CD4-positive, alpha-beta T cell (primary cell): ENCODE measurements around the gene GABPB2. TPM values are rescaled to one million over a fixed set of nuclear protein-coding genes. Genes with fewer than 3 reads are reported as not detected.

ENCODE experiments used
- ATAC-seq: fragments of 200-7000 bp; cut with Tn5 transposase; one replicate; pipeline ENCODE4 v1.10.0; 2022; ENCODE audit warnings: mild to moderate bottlenecking; ENCODE audit not compliant: poor library complexity
- CTCF ChIA-PET: fragments of 350-600 bp; sonication (Branson Sonifier 250); formaldehyde crosslinking; loops from one replicate; lab custom pipeline; 2021; ENCODE audit warnings: antibody characterized with exemption, inconsistent platforms; lab: Charles Lee
- POLR2A ChIA-PET: fragments of 350-600 bp; sonication (Branson Sonifier 250); formaldehyde crosslinking; loops from one replicate; lab custom pipeline; 2021; ENCODE audit warnings: antibody characterized with exemption, inconsistent platforms; lab: Charles Lee
- DNase-seq, 14 experiments: peaks; one replicate each; pipeline ENCODE4 v3.0.0-alpha.2; 2013 to 2020; ENCODE audit warnings: mixed read lengths in 2 of 14
- H3K27ac ChIP-seq, 2 donors: one replicate each; pipeline versions ENCODE4 v1.5.1 to v1.7.0; 2013; ENCODE audit warnings: low read length in 2 of 2, low read depth in 1 of 2, mild to moderate bottlenecking in 1 of 2
- H3K27me3 ChIP-seq, 2 experiments: 1 replicate in 1 of 2; 2 replicates in 1 of 2; pipeline versions ENCODE4 v1.6.1 to v1.7.0; 2013; ENCODE audit warnings: low read length in 2 of 2, control low read depth in 1 of 2, mild to moderate bottlenecking in 1 of 2, moderate library complexity in 1 of 2; ENCODE audit not compliant: insufficient read depth in 2 of 2, control insufficient read depth in 1 of 2
- H3K36me3 ChIP-seq: one replicate; pipeline ENCODE4 v1.6.1; 2013; ENCODE audit warnings: low read length, control low read depth; ENCODE audit not compliant: insufficient read depth
- H3K4me1 ChIP-seq: one replicate; pipeline ENCODE4 v1.6.1; 2013; ENCODE audit warnings: low read length, control low read depth; ENCODE audit not compliant: insufficient read depth
- H3K4me3 ChIP-seq: one replicate; pipeline ENCODE4 v1.5.1; 2013; ENCODE audit warnings: mild to moderate bottlenecking, low read length, moderate library complexity
- H3K9me3 ChIP-seq, 2 experiments: 1 replicate in 1 of 2; 2 replicates in 1 of 2; pipeline versions ENCODE4 v1.6.1 to v1.7.0; 2013; ENCODE audit warnings: low read length in 2 of 2, mild to moderate bottlenecking in 2 of 2, control low read depth in 1 of 2, moderate library complexity in 1 of 2; ENCODE audit not compliant: control insufficient read depth in 1 of 2, insufficient read depth in 1 of 2
- H3K27ac Mint-ChIP-seq: one replicate; pipeline ENCODE4 v1.8.0; 2020; ENCODE audit warnings: mixed read lengths
- H3K27me3 Mint-ChIP-seq: one replicate; pipeline ENCODE4 v1.8.0; 2021; ENCODE audit warnings: mixed read lengths
- H3K36me3 Mint-ChIP-seq: one replicate; pipeline ENCODE4 v1.8.0; 2021; ENCODE audit warnings: low read depth, mixed read lengths
- H3K4me1 Mint-ChIP-seq: one replicate; pipeline ENCODE4 v1.8.0; 2021; ENCODE audit warnings: low read depth, mixed read lengths
- H3K4me3 Mint-ChIP-seq: one replicate; pipeline ENCODE4 v1.8.0; 2020; ENCODE audit warnings: mild to moderate bottlenecking, mixed read lengths
- H3K9me3 Mint-ChIP-seq: one replicate; pipeline ENCODE4 v1.8.0; 2020; ENCODE audit warnings: mixed read lengths
- intact Hi-C, 2 experiments: fragments of 100-400 bp; cut with DNase I in 1 of 2; cut with micrococcal nuclease in 1 of 2; formaldehyde crosslinking; loops; one replicate each; pipeline versions ENCODE4 v1.15.1 to v1.9.0; 2023 to 2025; cut with DNase I, micrococcal nuclease
- polyA plus RNA-seq, 2 donors: library from polyadenylated mRNA; unstranded; fragments of 120-200 nt; gene quantifications; one replicate each; pipeline ENCODE4 v1.2.1, GENCODE V29; 2013
- total RNA-seq, 174 experiments: library from RNA in 2 of 174; stranded (reverse) in 2 of 174; gene quantifications; one replicate each; pipeline ENCODE4 v1.2.3 and lab custom pipeline; 2021 to 2026
- TF ChIP-seq, protein P1 (sequence below): fragments of 200-600 bp; IDR thresholded peaks from one replicate; pipeline ENCODE4 v1.8.0; 2022; ENCODE audit warnings: antibody characterized with exemption, mild to moderate bottlenecking

The GABPB2 gene
- total RNA-seq: 10 to 100 TPM; 23.7 to 25.5 TPM
- 14.7 TPM for polyA plus RNA-seq (2013, experiment 1 of 2)
- 17.6 TPM for polyA plus RNA-seq (2013, experiment 2 of 2)
- total RNA-seq (lab: John Stamatoyannopoulos, UW): 23.6 to 139 (median 67.1) reads per million in 172 experiments

DNA sequence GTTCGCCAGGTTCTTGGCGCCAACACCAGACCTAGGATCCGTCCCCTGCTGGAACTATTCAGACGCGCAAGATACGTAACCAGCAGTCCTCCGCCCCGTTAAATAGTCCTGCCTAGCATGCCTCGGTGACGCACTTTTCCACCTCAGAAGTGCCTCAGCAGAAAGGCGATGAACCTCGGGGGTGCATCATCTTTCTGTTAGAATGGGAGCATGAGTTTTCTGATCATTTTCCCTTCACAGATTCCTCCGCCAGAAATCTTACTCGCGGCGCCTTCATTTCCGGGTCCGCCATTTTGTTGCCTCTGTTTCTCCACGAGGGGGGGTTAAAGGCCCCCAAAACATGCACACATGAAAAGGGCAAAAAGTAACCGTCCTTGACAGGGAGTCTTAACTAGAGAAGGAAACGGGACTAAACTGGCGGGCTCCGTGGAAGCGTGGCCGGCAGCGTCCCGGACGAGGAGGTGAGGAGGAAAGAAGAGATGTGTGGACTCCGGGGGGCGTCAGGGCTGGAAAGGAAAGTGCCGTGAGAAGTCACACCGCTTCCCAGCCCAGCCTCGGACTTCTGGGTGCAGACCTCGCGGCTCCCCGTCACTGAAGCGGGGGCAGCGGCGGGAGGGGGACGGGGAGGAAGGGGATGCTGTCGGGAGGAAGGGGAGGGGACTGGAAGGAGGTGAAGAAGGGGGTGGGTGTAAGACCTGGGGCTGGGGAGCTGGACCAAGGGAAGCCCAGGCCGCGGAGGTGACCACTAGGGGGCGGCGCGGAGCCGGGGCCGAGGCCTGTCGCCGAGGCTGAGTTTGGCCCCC, at the start of gene GABPB2:
Gene GABPB2 (plus strand): TSS at position 288 of the 803 bp plus-strand sequence. CDS start 17,429 bp downstream, outside the sequence.
- H3K27me3 Mint-ChIP-seq: no peaks in the 10 kb centered on the region

DNA sequence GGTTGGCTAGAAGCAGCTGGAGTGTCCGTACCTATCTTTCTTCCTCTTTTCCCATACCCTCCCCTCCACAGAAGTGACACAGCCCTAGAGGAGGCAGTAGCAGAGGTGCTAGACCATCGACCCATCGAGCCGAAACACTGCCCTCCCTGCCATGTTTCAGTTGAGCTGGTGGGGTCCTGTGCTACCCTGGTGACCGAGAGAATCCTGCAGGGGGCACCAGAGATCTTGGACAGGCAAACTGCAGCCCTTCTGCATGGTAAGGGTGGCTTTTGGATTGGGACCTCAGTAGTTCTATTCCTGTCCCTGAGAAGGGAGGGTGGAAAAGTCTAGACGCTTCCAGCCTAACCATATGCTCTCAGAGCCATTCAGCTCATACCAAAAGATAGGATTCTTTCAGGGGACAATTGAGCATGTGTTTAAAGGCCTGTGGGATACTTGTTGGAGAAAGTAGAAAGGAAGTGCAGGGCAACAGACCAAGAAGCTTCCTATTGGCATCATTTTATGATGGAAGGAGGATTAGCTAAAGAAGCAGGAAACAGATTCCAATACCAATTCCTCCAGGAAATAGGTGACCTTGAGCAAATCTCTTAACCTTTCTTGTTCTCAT, 45.9 kb upstream of the GABPB2 start:
- H3K4me3 Mint-ChIP-seq: no peak overlapping the region
- Histone ChIP-seq H3K9me3 (no peaks in the 10 kb centered on the region), H3K4me3 (no peak overlapping the region), H3K27ac (no peak overlapping the region), H3K4me1 (peaks cover 7% of the 10 kb centered on the region), H3K36me3 (peaks cover 47% of the 10 kb centered on the region), H3K27me3 (no peaks in the 10 kb centered on the region)
- intact Hi-C loops: loop anchor here (1.0 to 5.0 kb wide), 7 partner anchors 34 to 213 kb away; partner anchors contain the start of genes CDC42SE1 (in 2 of the 2), TNFAIP8L2 (in 2 of the 2) and GABPB2 (in 1 of the 2)
- H3K27ac Mint-ChIP-seq: peak overlapping the region; percentile 52
- TF ChIP-seq, protein P1, sequence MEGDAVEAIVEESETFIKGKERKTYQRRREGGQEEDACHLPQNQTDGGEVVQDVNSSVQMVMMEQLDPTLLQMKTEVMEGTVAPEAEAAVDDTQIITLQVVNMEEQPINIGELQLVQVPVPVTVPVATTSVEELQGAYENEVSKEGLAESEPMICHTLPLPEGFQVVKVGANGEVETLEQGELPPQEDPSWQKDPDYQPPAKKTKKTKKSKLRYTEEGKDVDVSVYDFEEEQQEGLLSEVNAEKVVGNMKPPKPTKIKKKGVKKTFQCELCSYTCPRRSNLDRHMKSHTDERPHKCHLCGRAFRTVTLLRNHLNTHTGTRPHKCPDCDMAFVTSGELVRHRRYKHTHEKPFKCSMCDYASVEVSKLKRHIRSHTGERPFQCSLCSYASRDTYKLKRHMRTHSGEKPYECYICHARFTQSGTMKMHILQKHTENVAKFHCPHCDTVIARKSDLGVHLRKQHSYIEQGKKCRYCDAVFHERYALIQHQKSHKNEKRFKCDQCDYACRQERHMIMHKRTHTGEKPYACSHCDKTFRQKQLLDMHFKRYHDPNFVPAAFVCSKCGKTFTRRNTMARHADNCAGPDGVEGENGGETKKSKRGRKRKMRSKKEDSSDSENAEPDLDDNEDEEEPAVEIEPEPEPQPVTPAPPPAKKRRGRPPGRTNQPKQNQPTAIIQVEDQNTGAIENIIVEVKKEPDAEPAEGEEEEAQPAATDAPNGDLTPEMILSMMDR: peak; percentile 83
- H3K9me3 Mint-ChIP-seq: no peaks in the 10 kb centered on the region
- H3K36me3 Mint-ChIP-seq: peaks cover 49% of the 10 kb centered on the region
- H3K27me3 Mint-ChIP-seq: no peaks in the 10 kb centered on the region
- ChIA-PET POLR2A (interaction anchor here (0.6 to 2.3 kb wide), 14 partner anchors 13 to 484 kb away, joined by 3 to 31 read pairs (median 6); partner anchors contain the start of genes C1orf56, CDC42SE1, MINDY1 and MLLT11), CTCF (interaction anchor here (0.6 to 2.4 kb wide), 38 partner anchors 10 to 226 kb away, joined by 3 to 69 read pairs (median 6); partner anchors contain the start of genes BNIPL, C1orf56, CDC42SE1 and GABPB2)
- ATAC-seq (peak; percentile 100), DNase-seq (peak; percentile 81 to 95 (median 88))
- peaks cover 6% of the 10 kb centered on the region for H3K4me1 Mint-ChIP-seq

More for the DNA sequence above, at the start of gene GABPB2:
- Histone ChIP-seq H3K27me3 (no peaks in the 10 kb centered on the region), H3K27ac (peak within 1 kb of the TSS; percentile 94 to 98), H3K4me1 (peaks cover 31% of the 10 kb centered on the region), H3K9me3 (no peaks in the 10 kb centered on the region), H3K4me3 (peak within 1 kb of the TSS; percentile 87), H3K36me3 (peaks cover 11% of the 10 kb centered on the region)
- peak; percentile 77 to 95 (median 82) for DNase-seq
- intact Hi-C loops: loop anchor here (1.0 to 10.0 kb wide), 5 partner anchors 11 to 387 kb away; partner anchors contain the start of genes CDC42SE1 (in 2 of the 2), POGZ (in 1 of the 2) and RFX5 (in 1 of the 2)
- Mint-ChIP-seq H3K4me1 (peaks cover 27% of the 10 kb centered on the region), H3K27ac (peak within 1 kb of the TSS; percentile 98), H3K4me3 (peak within 1 kb of the TSS; percentile 99), H3K36me3 (peaks cover 26% of the 10 kb centered on the region), H3K9me3 (no peaks in the 10 kb centered on the region)
- ATAC-seq: peak; percentile 80
- TF ChIP-seq, protein P1: peak; percentile 93
- CTCF ChIA-PET: interaction anchor here (0.5 to 4.2 kb wide), 19 partner anchors 8 to 182 kb away, joined by 3 to 60 read pairs (median 4); partner anchors contain the start of genes C1orf56, CDC42SE1, MINDY1 and MLLT11
- POLR2A ChIA-PET: interaction anchor here (0.6 to 3.4 kb wide), 11 partner anchors 12 to 86 kb away, joined by 3 to 78 read pairs (median 6); partner anchors contain the start of genes C1orf56, CDC42SE1, MINDY1 and MLLT11

DNA sequence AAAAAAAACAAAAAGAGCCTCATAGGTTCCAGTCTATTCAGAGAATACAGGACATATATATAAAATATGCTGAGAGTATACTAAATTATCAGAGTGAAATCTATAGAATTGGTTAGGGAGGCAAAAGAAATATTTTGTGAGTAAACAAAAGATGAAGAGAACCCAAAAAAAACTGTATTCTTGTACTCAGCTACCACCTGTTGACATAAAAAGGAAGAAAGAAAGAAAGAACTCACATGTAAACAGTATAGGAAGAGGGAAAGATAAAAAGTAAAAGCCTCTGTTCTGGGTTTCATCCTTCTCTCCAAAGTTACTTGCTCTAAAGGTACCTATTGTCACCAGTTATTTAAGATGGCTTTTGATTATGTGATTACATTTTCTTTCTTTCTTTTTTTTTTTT, 44.1 kb upstream of the GABPB2 start:
- peaks cover 67% of the 10 kb centered on the region for H3K36me3 Mint-ChIP-seq
- Histone ChIP-seq H3K36me3 (peaks cover 57% of the 10 kb centered on the region), H3K4me3 (no peak overlapping the region), H3K4me1 (peaks cover 7% of the 10 kb centered on the region), H3K27ac (no peak overlapping the region), H3K27me3 (no peaks in the 10 kb centered on the region), H3K9me3 (no peaks in the 10 kb centered on the region)
- H3K9me3 Mint-ChIP-seq: no peaks in the 10 kb centered on the region
- H3K4me1 Mint-ChIP-seq: peaks cover 6% of the 10 kb centered on the region
- intact Hi-C loops: no loop called here
- ChIA-PET POLR2A (interaction anchor here (0.7 to 2.3 kb wide), 2 partner anchors 21 to 30 kb away, joined by 4 to 12 read pairs; partner anchors contain the start of gene C1orf56), CTCF (interaction anchor here (0.7 kb wide), 2 partner anchors 29 to 37 kb away, joined by 3 to 4 read pairs; no protein-coding TSS in a partner anchor)
- no peak overlapping the region for H3K27ac Mint-ChIP-seq
- H3K27me3 Mint-ChIP-seq: no peaks in the 10 kb centered on the region
- no peak overlapping the region for H3K4me3 Mint-ChIP-seq
- DNase-seq (no peak), ATAC-seq (no peak)
- TF ChIP-seq, protein P1: no peak
